ENCODE measurements around the gene CYFIP1.

DNA sequence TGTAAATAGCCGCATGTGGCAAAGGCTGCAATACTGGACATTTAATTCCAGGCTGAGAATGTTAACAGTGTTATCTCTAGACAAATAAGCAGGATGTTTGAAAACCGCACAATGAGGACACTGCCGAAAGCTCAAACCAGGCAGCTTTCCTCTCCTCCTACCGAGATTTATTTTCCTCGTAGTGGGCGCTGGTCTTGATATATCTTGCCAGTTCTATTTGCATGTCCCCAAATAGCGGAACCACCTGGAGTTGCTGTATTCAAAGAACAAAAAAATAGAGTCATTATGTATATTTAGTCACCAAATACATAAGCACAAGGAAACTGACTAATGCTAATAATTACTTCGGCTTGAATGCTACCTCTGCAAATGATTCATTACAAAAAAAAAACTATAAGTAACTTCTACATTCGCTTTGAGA lies 46.5 kb downstream of the CYFIP1 start:
- TF ChIP-seq, protein P1, sequence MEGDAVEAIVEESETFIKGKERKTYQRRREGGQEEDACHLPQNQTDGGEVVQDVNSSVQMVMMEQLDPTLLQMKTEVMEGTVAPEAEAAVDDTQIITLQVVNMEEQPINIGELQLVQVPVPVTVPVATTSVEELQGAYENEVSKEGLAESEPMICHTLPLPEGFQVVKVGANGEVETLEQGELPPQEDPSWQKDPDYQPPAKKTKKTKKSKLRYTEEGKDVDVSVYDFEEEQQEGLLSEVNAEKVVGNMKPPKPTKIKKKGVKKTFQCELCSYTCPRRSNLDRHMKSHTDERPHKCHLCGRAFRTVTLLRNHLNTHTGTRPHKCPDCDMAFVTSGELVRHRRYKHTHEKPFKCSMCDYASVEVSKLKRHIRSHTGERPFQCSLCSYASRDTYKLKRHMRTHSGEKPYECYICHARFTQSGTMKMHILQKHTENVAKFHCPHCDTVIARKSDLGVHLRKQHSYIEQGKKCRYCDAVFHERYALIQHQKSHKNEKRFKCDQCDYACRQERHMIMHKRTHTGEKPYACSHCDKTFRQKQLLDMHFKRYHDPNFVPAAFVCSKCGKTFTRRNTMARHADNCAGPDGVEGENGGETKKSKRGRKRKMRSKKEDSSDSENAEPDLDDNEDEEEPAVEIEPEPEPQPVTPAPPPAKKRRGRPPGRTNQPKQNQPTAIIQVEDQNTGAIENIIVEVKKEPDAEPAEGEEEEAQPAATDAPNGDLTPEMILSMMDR (IDR thresholded peaks at IDR 0.05 in 2 of 3, conservative IDR thresholded peaks at IDR 0.05 in 1 of 3; ENCODE audit: control insufficient read depth in 2 of 3, extremely low read depth in 1 of 3, insufficient read depth in 1 of 3, low read depth in 3 of 3, low read length in 3 of 3), result no peak
- no peak for TF ChIP-seq POLR2A (IDR thresholded peaks at IDR 0.05; ENCODE audit: low read depth, low read length)
- TF ChIP-seq CEBPB (IDR thresholded peaks at IDR 0.05; ENCODE audit: borderline replicate concordance in 1 of 2, low read depth in 2 of 2, low read length in 2 of 2), result no peak
- TF ChIP-seq SMAD1 (IDR thresholded peaks at IDR 0.05; ENCODE audit: low read depth, partially characterized antibody), result no peak
- TF ChIP-seq FOXK2 (IDR thresholded peaks at IDR 0.05), result no peak
- TF ChIP-seq, protein P2, sequence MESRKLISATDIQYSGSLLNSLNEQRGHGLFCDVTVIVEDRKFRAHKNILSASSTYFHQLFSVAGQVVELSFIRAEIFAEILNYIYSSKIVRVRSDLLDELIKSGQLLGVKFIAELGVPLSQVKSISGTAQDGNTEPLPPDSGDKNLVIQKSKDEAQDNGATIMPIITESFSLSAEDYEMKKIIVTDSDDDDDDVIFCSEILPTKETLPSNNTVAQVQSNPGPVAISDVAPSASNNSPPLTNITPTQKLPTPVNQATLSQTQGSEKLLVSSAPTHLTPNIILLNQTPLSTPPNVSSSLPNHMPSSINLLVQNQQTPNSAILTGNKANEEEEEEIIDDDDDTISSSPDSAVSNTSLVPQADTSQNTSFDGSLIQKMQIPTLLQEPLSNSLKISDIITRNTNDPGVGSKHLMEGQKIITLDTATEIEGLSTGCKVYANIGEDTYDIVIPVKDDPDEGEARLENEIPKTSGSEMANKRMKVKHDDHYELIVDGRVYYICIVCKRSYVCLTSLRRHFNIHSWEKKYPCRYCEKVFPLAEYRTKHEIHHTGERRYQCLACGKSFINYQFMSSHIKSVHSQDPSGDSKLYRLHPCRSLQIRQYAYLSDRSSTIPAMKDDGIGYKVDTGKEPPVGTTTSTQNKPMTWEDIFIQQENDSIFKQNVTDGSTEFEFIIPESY (IDR thresholded peaks at IDR 0.05), result no peak
- TF ChIP-seq SMARCA5 (IDR thresholded peaks at IDR 0.05), result no peak
- TF ChIP-seq, protein P3, sequence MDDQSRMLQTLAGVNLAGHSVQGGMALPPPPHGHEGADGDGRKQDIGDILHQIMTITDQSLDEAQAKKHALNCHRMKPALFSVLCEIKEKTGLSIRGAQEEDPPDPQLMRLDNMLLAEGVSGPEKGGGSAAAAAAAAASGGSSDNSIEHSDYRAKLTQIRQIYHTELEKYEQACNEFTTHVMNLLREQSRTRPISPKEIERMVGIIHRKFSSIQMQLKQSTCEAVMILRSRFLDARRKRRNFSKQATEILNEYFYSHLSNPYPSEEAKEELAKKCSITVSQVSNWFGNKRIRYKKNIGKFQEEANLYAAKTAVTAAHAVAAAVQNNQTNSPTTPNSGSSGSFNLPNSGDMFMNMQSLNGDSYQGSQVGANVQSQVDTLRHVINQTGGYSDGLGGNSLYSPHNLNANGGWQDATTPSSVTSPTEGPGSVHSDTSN (IDR thresholded peaks at IDR 0.05; ENCODE audit: insufficient replicate concordance, low read depth, low read length), result no peak

All from GM12878 (cell line).